ENCODE results near the gene TOR1AIP1. TPM values are rescaled to one million over a fixed set of nuclear protein-coding genes. Genes with fewer than 3 reads are reported as not detected.
A peak's percentile ranks its signal among the peaks of the same experiment; 100 is the strongest.

TOR1AIP1 gene
- total RNA-seq, 2 donors from 2014 or later: 61.8 to 62.0 TPM

DNA sequence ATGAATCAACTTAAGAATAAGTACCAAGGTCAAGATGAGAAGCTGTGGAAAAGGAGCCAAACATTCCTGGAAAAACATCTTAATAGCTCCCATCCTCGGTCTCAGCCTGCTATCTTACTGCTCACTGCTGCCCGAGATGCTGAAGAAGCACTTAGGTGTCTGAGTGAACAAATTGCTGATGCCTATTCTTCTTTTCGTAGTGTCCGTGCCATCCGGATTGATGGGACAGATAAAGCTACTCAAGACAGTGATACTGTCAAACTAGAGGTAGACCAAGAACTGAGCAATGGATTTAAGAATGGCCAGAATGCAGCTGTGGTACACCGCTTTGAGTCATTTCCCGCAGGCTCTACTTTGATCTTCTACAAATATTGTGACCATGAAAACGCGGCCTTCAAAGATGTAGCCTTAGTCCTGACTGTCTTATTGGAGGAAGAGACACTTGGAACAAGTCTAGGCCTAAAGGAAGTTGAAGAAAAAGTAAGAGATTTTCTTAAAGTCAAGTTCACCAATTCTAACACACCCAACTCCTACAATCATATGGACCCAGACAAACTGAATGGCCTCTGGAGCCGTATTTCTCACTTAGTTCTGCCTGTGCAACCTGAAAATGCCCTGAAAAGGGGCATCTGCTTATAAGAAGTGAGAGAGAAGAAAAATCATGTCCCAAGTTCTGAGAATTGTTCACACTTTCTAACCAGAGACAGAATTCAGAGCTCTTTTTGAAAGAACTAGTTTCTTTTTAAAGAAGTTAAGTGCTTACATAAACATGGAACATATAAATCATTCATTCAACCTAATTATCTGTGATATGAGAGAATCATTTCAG, 35.7 kb downstream of the TOR1AIP1 start:
- ATAC-seq (replicated peaks): peak; percentile 83
- peaks cover 92% of the 10 kb centered on the region for H3K36me3 Mint-ChIP-seq (ENCODE audit: low read depth)
- no peaks in the 10 kb centered on the region for H3K9me3 Mint-ChIP-seq
- H3K4me1 Mint-ChIP-seq: peaks cover 9% of the 10 kb centered on the region
- H3K4me3 Mint-ChIP-seq: peak overlapping the region; percentile 13
- H3K27ac Mint-ChIP-seq: peak overlapping the region; percentile 73
- no peaks in the 10 kb centered on the region for H3K27me3 Mint-ChIP-seq

- no peak overlapping the region for H3K27ac Mint-ChIP-seq
- ATAC-seq (replicated peaks): no peak
- peaks cover 9% of the 10 kb centered on the region for H3K4me1 Mint-ChIP-seq
These were observed 39.4 kb downstream of the TOR1AIP1 start for GRCh38 chr1:179921472-179921871.

GRCh38 chr1:179921981-179922872, 40.1 kb downstream of the TOR1AIP1 start:
- H3K27me3 Mint-ChIP-seq: no peaks in the 10 kb centered on the region
- H3K27ac Mint-ChIP-seq: no peak overlapping the region
- peaks cover 49% of the 10 kb centered on the region for H3K36me3 Mint-ChIP-seq (ENCODE audit: low read depth)
- H3K9me3 Mint-ChIP-seq: no peaks in the 10 kb centered on the region
- peaks cover 9% of the 10 kb centered on the region for H3K4me1 Mint-ChIP-seq
- no peak overlapping the region for H3K4me3 Mint-ChIP-seq
- no peak for ATAC-seq (replicated peaks)

More at GRCh38 chr1:179921472-179921871, 39.4 kb downstream of the TOR1AIP1 start:
- Mint-ChIP-seq H3K4me3 (no peak overlapping the region), H3K36me3 (ENCODE audit: low read depth) (peaks cover 57% of the 10 kb centered on the region), H3K9me3 (no peaks in the 10 kb centered on the region), H3K27me3 (no peaks in the 10 kb centered on the region)

DNA sequence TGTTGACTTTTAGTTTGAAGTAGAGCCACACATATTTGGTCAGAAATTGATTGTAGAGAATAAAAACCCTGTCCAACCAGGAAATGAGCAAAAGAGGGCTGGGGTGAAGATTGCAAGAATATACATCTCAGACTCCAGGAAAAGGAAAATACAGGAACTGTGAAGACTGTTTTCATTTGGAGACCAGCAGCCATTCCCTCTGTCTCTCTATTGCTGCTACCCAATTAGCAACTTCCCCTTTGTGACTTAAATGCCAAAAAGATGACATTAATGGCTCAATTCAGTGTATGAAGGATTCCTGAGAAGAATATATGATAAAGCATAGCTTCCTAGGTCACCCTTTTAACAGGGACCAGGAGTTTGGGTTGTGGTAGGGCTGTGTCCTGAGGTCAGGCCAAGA, 40.9 kb downstream of the TOR1AIP1 start:
- Mint-ChIP-seq H3K4me1 (peaks cover 4% of the 10 kb centered on the region), H3K9me3 (no peaks in the 10 kb centered on the region), H3K4me3 (no peak overlapping the region), H3K36me3 (ENCODE audit: low read depth) (peaks cover 41% of the 10 kb centered on the region), H3K27me3 (no peaks in the 10 kb centered on the region), H3K27ac (no peak overlapping the region)
- ATAC-seq (replicated peaks): no peak

- Mint-ChIP-seq H3K4me1 (no peaks in the 10 kb centered on the region), H3K36me3 (ENCODE audit: low read depth) (peaks cover 29% of the 10 kb centered on the region), H3K4me3 (no peak overlapping the region), H3K27me3 (no peaks in the 10 kb centered on the region), H3K27ac (no peak overlapping the region), H3K9me3 (no peaks in the 10 kb centered on the region)
- ATAC-seq (replicated peaks): no peak
These were observed 42.2 kb downstream of the TOR1AIP1 start for GRCh38 chr1:179924268-179924667.

GRCh38 chr1:179925302-179925701, 43.2 kb downstream of the TOR1AIP1 start:
- Mint-ChIP-seq H3K4me3 (no peak overlapping the region), H3K4me1 (no peaks in the 10 kb centered on the region), H3K9me3 (no peaks in the 10 kb centered on the region), H3K27ac (no peak overlapping the region), H3K27me3 (no peaks in the 10 kb centered on the region), H3K36me3 (ENCODE audit: low read depth) (peaks cover 19% of the 10 kb centered on the region)
- no peak for ATAC-seq (replicated peaks)

DNA sequence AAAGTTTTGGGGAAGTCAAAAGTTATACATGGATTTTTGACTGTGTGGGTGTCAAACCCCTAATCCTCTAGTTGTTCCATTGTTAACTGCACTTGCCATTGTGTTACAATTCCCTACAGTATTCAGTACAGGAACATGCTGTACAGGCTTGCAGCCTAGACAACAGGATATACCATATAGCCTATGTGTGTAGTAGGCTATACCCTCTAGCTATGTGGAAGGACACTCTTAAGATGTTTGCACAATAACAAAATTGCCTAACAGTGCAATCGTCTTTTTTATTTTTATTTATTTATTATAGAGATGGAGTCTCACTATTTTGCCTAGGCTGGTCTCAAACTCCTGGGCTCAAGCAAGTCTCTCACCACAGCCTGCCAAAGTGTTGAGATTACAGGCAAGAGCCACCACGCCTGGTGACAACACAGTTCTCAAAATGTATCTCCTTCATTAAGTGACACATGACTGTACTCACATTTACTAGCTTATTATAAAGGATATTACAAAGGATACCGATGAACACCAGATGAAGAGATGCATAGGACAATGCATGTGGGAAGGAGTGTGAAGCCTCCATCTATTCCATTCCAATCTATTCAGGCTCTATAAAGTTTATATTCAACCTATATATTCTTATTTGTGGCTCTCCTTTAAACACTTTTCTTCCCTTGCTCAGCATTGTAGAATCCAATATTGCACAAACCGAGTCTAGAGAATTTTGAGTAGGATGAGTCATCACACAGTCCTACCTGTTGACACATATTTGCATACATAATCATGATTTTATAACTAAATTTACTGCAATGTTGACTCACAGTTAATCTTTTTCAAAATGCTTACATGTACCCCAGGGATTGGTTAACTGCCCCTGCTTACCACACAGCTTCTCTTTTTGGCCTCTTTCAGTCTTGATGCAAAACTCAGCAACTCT, 44.1 kb downstream of the TOR1AIP1 start:
- Mint-ChIP-seq H3K27me3 (no peaks in the 10 kb centered on the region), H3K27ac (no peak overlapping the region), H3K36me3 (ENCODE audit: low read depth) (peaks cover 10% of the 10 kb centered on the region), H3K4me1 (no peaks in the 10 kb centered on the region), H3K9me3 (no peaks in the 10 kb centered on the region), H3K4me3 (no peak overlapping the region)
- ATAC-seq (replicated peaks): no peak

GRCh38 chr1:179926850-179927205, 44.7 kb downstream of the TOR1AIP1 start:
- Mint-ChIP-seq H3K36me3 (ENCODE audit: low read depth) (peaks cover 3% of the 10 kb centered on the region), H3K4me3 (no peak overlapping the region), H3K9me3 (no peaks in the 10 kb centered on the region), H3K27me3 (no peaks in the 10 kb centered on the region), H3K27ac (no peak overlapping the region), H3K4me1 (no peaks in the 10 kb centered on the region)
- no peak for ATAC-seq (replicated peaks)

- no peak for ATAC-seq (replicated peaks)
- H3K36me3 Mint-ChIP-seq (ENCODE audit: low read depth): no peaks in the 10 kb centered on the region
- no peak overlapping the region for H3K27ac Mint-ChIP-seq
- H3K4me1 Mint-ChIP-seq: no peaks in the 10 kb centered on the region
- no peak overlapping the region for H3K4me3 Mint-ChIP-seq
- H3K9me3 Mint-ChIP-seq: no peaks in the 10 kb centered on the region
- H3K27me3 Mint-ChIP-seq: peaks cover 5% of the 10 kb centered on the region
These were observed 48.1 kb downstream of the TOR1AIP1 start for GRCh38 chr1:179929955-179930798.

- Mint-ChIP-seq H3K4me3 (no peak overlapping the region), H3K9me3 (no peaks in the 10 kb centered on the region), H3K27ac (no peak overlapping the region), H3K27me3 (peaks cover 5% of the 10 kb centered on the region), H3K4me1 (no peaks in the 10 kb centered on the region), H3K36me3 (ENCODE audit: low read depth) (no peaks in the 10 kb centered on the region)
- ATAC-seq (replicated peaks): no peak
These were observed 48.8 kb downstream of the TOR1AIP1 start for GRCh38 chr1:179930867-179931266.

GRCh38 chr1:179933219-179933618, 51.1 kb downstream of the TOR1AIP1 start:
- Mint-ChIP-seq H3K9me3 (no peaks in the 10 kb centered on the region), H3K4me3 (no peak overlapping the region), H3K27me3 (peaks cover 10% of the 10 kb centered on the region), H3K36me3 (ENCODE audit: low read depth) (no peaks in the 10 kb centered on the region), H3K27ac (no peak overlapping the region), H3K4me1 (no peaks in the 10 kb centered on the region)
- no peak for ATAC-seq (replicated peaks)

- no peaks in the 10 kb centered on the region for H3K36me3 Mint-ChIP-seq (ENCODE audit: low read depth)
- peaks cover 13% of the 10 kb centered on the region for H3K27me3 Mint-ChIP-seq
- no peaks in the 10 kb centered on the region for H3K9me3 Mint-ChIP-seq
- ATAC-seq (replicated peaks): no peak
- no peak overlapping the region for H3K27ac Mint-ChIP-seq
- H3K4me3 Mint-ChIP-seq: no peak overlapping the region
- H3K4me1 Mint-ChIP-seq: no peaks in the 10 kb centered on the region
These were observed 53.9 kb downstream of the TOR1AIP1 start for GRCh38 chr1:179935909-179936496.

- ATAC-seq (replicated peaks): no peak
- no peaks in the 10 kb centered on the region for H3K4me1 Mint-ChIP-seq
- peaks cover 13% of the 10 kb centered on the region for H3K27me3 Mint-ChIP-seq
- H3K27ac Mint-ChIP-seq: no peak overlapping the region
- H3K4me3 Mint-ChIP-seq: no peak overlapping the region
- no peaks in the 10 kb centered on the region for H3K9me3 Mint-ChIP-seq
- H3K36me3 Mint-ChIP-seq (ENCODE audit: low read depth): no peaks in the 10 kb centered on the region
These were observed 55.7 kb downstream of the TOR1AIP1 start for GRCh38 chr1:179937668-179938254.

All from activated T-helper 17 cell treated with anti-CD3 and anti-CD28 coated beads, Interleukin-2, amount 50 U/mL, for 72 hours (primary cell).